ENCODE data around the gene WFS1.

Gene WFS1

GRCh38 chr4:6253111-6253510 lies 16.5 kb upstream of the WFS1 start:
- no peak for DNase-seq (ENCODE audit: low spot score)
- in situ Hi-C loops (cut with MboI; ENCODE audit: low sequenced_read_pairs, unreplicated experiment), result loop anchor here (5.0 kb wide), 1 partner anchor 74 kb away; no protein-coding TSS in a partner anchor
- TF ChIP-seq CTCF (IDR thresholded peaks at IDR 0.05; ENCODE audit: borderline replicate concordance, control extremely low read depth, extremely low read depth, insufficient read depth, missing control alignments), result no peak

- no peak for DNase-seq (ENCODE audit: low spot score)
- in situ Hi-C loops (cut with MboI; ENCODE audit: low sequenced_read_pairs, unreplicated experiment), result loop anchor here (5.0 kb wide), 1 partner anchor 73 kb away; no protein-coding TSS in a partner anchor
- no peak for TF ChIP-seq CTCF (IDR thresholded peaks at IDR 0.05; ENCODE audit: borderline replicate concordance, control extremely low read depth, extremely low read depth, insufficient read depth, missing control alignments)
These were observed 15.7 kb upstream of the WFS1 start for GRCh38 chr4:6253961-6254360.

- TF ChIP-seq CTCF (IDR thresholded peaks at IDR 0.05; ENCODE audit: borderline replicate concordance, control extremely low read depth, extremely low read depth, insufficient read depth, missing control alignments), result no peak
- no peak for DNase-seq (ENCODE audit: low spot score)
- in situ Hi-C loops (cut with MboI; ENCODE audit: low sequenced_read_pairs, unreplicated experiment), result no loop called here
These were observed 13.5 kb upstream of the WFS1 start for GRCh38 chr4:6256141-6256540.

GRCh38 chr4:6257247-6258025 lies 12.2 kb upstream of the WFS1 start:
- in situ Hi-C loops (cut with MboI; ENCODE audit: low sequenced_read_pairs, unreplicated experiment), result no loop called here
- no peak for TF ChIP-seq CTCF (IDR thresholded peaks at IDR 0.05; ENCODE audit: borderline replicate concordance, control extremely low read depth, extremely low read depth, insufficient read depth, missing control alignments)
- DNase-seq (ENCODE audit: low spot score), result no peak

GRCh38 chr4:6258026-6258360 lies 11.7 kb upstream of the WFS1 start:
- DNase-seq (ENCODE audit: low spot score), result no peak
- no peak for TF ChIP-seq CTCF (IDR thresholded peaks at IDR 0.05; ENCODE audit: borderline replicate concordance, control extremely low read depth, extremely low read depth, insufficient read depth, missing control alignments)
- in situ Hi-C loops (cut with MboI; ENCODE audit: low sequenced_read_pairs, unreplicated experiment), result no loop called here

- DNase-seq (ENCODE audit: low spot score), result no peak
- in situ Hi-C loops (cut with MboI; ENCODE audit: low sequenced_read_pairs, unreplicated experiment), result no loop called here
- TF ChIP-seq CTCF (IDR thresholded peaks at IDR 0.05; ENCODE audit: borderline replicate concordance, control extremely low read depth, extremely low read depth, insufficient read depth, missing control alignments), result no peak
These were observed 10.9 kb upstream of the WFS1 start for GRCh38 chr4:6258741-6259140.

All from GM13976 (cell line).